ENCODE data around the gene C2orf81. TPM values are rescaled to one million over a fixed set of nuclear protein-coding genes. Genes with fewer than 3 reads are reported as not detected.
A peak's percentile ranks its signal among the peaks of the same experiment; 100 is the strongest.

Gene C2orf81
- total RNA-seq, 4 donors from 2014 or later, result 0.22 to 0.76 (median 0.59) TPM

DNA sequence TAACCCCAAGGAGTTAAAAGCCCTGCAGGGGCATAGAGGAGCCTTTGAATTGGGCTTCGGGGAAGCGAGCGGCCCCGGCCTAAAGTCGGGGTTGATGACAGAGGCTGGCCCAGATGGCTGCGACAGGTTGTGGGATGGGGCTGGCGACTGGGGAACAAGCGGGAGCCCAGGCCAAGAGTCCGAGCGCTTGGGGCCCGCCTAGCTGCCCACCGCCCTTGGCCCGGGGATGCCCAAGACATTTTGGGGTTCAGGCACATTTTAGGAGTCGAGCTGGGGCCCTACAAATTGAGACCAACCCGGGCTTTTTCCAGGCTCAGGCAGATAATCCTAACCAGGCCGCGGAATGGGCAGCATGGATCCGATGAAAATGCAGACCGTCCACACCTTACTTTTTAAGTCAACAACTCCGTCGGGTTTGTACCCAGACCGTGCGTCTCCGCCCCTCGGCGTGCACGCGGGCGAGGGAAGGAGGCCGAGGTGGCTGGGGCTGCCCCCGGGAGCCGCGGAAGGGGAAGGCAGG, 19.8 kb upstream of the C2orf81 start:
- H3K4me1 ChIP-seq, result peaks cover 14 to 69% (median 15%) of the 10 kb centered on the region in 3 donors
- H3K27me3 ChIP-seq, result peaks cover 0 to 21% (median 0%) of the 10 kb centered on the region in 4 donors
- peak overlapping the region; percentile 86 to 89 (median 87) for H3K27ac ChIP-seq
- H3K4me3 ChIP-seq, result peak overlapping the region; percentile 44 to 76 (median 60)
- intact Hi-C loops (cut with DNase I), result no loop called here
- peaks cover 0 to 5% (median 0%) of the 10 kb centered on the region in 3 donors for H3K36me3 ChIP-seq
- no peaks in the 10 kb centered on the region for H3K9me3 ChIP-seq
- no peak for DNase-seq
- WGBS, 2 donors, result 18 to 42% methylated on average over 6 to 12 of the region's 33 CpGs
- TF ChIP-seq POLR2A (IDR thresholded peaks at IDR 0.05), result peak in 1 of 4 donors; percentile 2
- TF ChIP-seq, protein P1, sequence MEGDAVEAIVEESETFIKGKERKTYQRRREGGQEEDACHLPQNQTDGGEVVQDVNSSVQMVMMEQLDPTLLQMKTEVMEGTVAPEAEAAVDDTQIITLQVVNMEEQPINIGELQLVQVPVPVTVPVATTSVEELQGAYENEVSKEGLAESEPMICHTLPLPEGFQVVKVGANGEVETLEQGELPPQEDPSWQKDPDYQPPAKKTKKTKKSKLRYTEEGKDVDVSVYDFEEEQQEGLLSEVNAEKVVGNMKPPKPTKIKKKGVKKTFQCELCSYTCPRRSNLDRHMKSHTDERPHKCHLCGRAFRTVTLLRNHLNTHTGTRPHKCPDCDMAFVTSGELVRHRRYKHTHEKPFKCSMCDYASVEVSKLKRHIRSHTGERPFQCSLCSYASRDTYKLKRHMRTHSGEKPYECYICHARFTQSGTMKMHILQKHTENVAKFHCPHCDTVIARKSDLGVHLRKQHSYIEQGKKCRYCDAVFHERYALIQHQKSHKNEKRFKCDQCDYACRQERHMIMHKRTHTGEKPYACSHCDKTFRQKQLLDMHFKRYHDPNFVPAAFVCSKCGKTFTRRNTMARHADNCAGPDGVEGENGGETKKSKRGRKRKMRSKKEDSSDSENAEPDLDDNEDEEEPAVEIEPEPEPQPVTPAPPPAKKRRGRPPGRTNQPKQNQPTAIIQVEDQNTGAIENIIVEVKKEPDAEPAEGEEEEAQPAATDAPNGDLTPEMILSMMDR (IDR thresholded peaks at IDR 0.05), result no peak

DNA sequence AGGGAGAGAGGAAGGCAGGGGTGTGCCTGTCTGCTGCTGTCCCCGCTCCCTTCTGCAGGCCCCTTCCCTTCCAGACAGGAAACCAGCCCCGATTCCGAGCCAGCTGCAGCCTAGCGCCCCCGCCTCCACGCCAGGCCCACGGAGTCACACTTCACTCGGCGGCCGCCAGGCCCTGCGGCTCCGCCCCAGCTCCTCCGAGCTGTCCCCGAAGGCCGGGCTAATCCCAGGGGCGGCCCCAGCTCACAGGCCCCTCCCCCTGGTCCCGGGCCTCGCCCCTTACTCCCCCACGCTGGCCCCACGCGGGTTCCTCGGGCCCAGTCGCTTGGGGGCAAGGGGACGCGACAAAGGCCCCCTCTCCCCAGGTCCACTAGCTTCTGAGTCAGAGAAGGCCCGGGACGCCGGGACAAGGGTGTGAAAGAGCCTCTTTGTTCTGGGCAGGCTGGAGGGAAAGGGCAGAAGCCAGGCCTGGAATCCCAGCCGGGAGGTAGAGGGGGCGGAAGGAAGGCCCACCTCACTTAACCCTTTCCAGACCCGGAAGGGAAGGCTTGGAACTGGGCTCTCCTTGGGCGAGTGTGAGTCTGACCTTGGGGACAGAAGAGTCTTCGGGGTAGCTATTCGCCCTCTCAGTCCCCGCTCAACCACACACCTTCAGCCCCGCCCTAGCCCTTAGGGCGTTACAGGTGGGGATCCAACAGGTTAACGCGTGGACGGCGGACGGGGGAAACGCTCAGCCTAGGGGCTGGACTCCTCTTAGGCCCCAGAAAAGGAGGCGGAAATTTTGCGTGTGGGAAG, 19.2 kb upstream of the C2orf81 start:
- Histone ChIP-seq H3K27ac (peak overlapping the region; percentile 86 to 89 (median 87)), H3K4me1 (peaks cover 14 to 73% (median 15%) of the 10 kb centered on the region in 3 donors), H3K9me3 (no peaks in the 10 kb centered on the region), H3K4me3 (peak overlapping the region; percentile 44 to 76 (median 60)), H3K27me3 (peaks cover 0 to 21% (median 0%) of the 10 kb centered on the region in 4 donors), H3K36me3 (peaks cover 0 to 12% (median 0%) of the 10 kb centered on the region in 3 donors)
- intact Hi-C loops (cut with DNase I), result no loop called here
- WGBS, 2 donors, result 34 to 40% methylated on average over 2 to 5 of the region's 45 CpGs
- TF ChIP-seq POLR2A (IDR thresholded peaks at IDR 0.05), result peak in 1 of 4 donors; percentile 31
- TF ChIP-seq, protein P1 (IDR thresholded peaks at IDR 0.05), result peak in 3 of 6 experiments; percentile 38 to 51 (median 40)
- no peak for DNase-seq

DNA sequence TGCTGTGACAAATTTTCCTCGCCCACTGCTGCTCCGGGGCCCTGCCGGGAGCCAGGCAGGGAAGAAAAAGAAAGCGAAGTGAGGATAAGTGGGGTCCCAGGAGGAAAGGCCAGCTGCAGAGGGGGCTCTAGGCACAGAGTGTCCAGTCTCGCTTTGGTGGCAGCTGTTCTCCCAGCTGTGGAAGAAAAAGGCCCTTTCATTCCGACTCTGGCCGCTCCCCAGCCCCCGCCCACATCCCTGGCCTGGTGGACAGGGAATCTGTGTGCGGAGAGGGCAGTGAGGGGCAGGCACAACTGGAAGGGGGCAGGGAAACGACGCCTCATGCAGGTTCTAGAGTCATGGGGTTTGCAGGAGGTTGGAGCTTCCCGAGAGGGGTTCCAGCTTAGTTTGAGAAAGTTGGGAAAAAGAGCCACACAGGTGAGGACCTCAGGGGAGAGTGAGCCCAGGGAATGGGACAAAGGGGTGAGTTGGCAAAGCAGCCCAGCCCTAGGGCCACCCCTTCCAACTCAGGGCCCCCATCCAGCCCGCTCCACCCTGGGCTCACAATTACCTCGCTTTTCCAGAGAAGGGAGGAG, 18.5 kb upstream of the C2orf81 start:
- Histone ChIP-seq H3K27ac (peak overlapping the region; percentile 86 to 89 (median 87)), H3K9me3 (no peaks in the 10 kb centered on the region), H3K4me1 (peaks cover 14 to 73% (median 15%) of the 10 kb centered on the region in 3 donors), H3K4me3 (peak overlapping the region; percentile 44 to 76 (median 60)), H3K27me3 (peaks cover 0 to 21% (median 0%) of the 10 kb centered on the region in 4 donors), H3K36me3 (peaks cover 0 to 17% (median 0%) of the 10 kb centered on the region in 3 donors)
- no peak for TF ChIP-seq POLR2A (IDR thresholded peaks at IDR 0.05)
- TF ChIP-seq, protein P1 (IDR thresholded peaks at IDR 0.05), result no peak
- 13 to 14% methylated on average over 11 of the region's 14 CpGs for WGBS, 2 donors
- no peak for DNase-seq
- intact Hi-C loops (cut with DNase I), result no loop called here

DNA sequence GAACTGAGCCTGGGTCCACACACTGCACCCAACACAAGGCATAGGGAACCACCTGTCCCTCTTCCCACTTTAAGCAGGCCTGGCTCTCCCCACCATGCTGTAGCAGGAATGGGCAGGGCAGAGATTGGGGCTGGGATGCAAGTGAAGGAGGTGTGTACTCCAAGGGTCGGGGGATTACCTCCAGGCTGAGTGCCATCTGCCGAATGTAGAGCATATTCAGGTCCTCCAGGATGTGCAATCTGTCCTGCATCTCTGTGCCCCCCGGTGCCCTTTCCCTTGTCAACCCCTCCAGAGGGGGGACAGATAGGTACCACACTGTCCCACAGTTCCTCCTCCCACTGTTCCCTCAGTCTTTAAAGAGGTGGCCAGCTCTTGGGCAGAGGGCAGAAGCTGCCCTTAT, 18.0 kb upstream of the C2orf81 start:
- DNase-seq, result no peak
- Histone ChIP-seq H3K27ac (peak overlapping the region; percentile 86 to 89 (median 87)), H3K36me3 (peaks cover 0 to 22% (median 0%) of the 10 kb centered on the region in 3 donors), H3K4me3 (peak overlapping the region in 3 of 4 donors; percentile 58 to 76 (median 63)), H3K4me1 (peaks cover 14 to 73% (median 15%) of the 10 kb centered on the region in 3 donors), H3K9me3 (no peaks in the 10 kb centered on the region), H3K27me3 (peaks cover 0 to 21% (median 0%) of the 10 kb centered on the region in 4 donors)
- TF ChIP-seq, protein P1 (IDR thresholded peaks at IDR 0.05), result no peak
- no peak for TF ChIP-seq POLR2A (IDR thresholded peaks at IDR 0.05)
- WGBS, 2 donors, result 43% methylated on average over 3 of the region's 3 CpGs; no CpG with 5 or more reads in 1 of the 2 donors
- intact Hi-C loops (cut with DNase I), result no loop called here

All from esophagus squamous epithelium (tissue), 5 donors.